Loucy (cell line): ENCODE results near the gene ACBD3.

Experiments used
- H2AFZ ChIP-seq: fragments of 200-600 bp; sonication (generic); 2 replicates; pipeline ENCODE4 v1.6.0; 2016; ENCODE audit warnings: antibody characterized with exemption, mild to moderate bottlenecking, low read length, moderate library complexity
- H3F3A ChIP-seq: fragments of 200-600 bp; 2 replicates; pipeline ENCODE4 v1.6.0; 2016; ENCODE audit warnings: antibody characterized with exemption, low read depth, mild to moderate bottlenecking
- H3K27me3 ChIP-seq: fragments of 200-600 bp; sonication (generic); 2 replicates; pipeline ENCODE4 v1.6.1; 2014; ENCODE audit warnings: low read length, mild to moderate bottlenecking; ENCODE audit not compliant: insufficient read depth, poor library complexity, severe bottlenecking
- H3K36me3 ChIP-seq: fragments of 200-600 bp; sonication (generic); 2 replicates; pipeline ENCODE4 v1.6.1; 2016; ENCODE audit warnings: low read length; ENCODE audit not compliant: insufficient read depth
- H3K4me1 ChIP-seq: fragments of 200-600 bp; sonication (generic); 2 replicates; pipeline ENCODE4 v1.5.1; 2014; ENCODE audit warnings: low read length, mild to moderate bottlenecking; ENCODE audit not compliant: insufficient read depth, poor library complexity, severe bottlenecking
- H3K4me2 ChIP-seq: fragments of 200-600 bp; sonication (generic); 2 replicates; pipeline ENCODE4 v1.6.0; 2014; ENCODE audit warnings: antibody characterized with exemption, low read length, low read depth, mild to moderate bottlenecking; ENCODE audit not compliant: poor library complexity, severe bottlenecking
- H3K4me3 ChIP-seq: fragments of 200-600 bp; sonication (generic); 2 replicates; pipeline ENCODE4 v1.5.1; 2014; ENCODE audit warnings: low read length, mild to moderate bottlenecking, mixed read lengths; ENCODE audit not compliant: poor library complexity, severe bottlenecking
- H3K79me2 ChIP-seq: fragments of 200-600 bp; sonication (generic); 2 replicates; pipeline ENCODE4 v1.6.1; 2014; ENCODE audit warnings: low read length; ENCODE audit not compliant: insufficient read depth
- H3K9ac ChIP-seq: fragments of 200-600 bp; sonication (generic); 2 replicates; pipeline ENCODE4 v1.6.0; 2014; ENCODE audit warnings: mild to moderate bottlenecking, low read depth, low read length, moderate library complexity; ENCODE audit not compliant: poor library complexity, severe bottlenecking
- H3K9me2 ChIP-seq: fragments of 200-600 bp; sonication (generic); replicated peaks from 2 replicates; pipeline ENCODE4 v1.6.1; 2016; ENCODE audit warnings: low read depth, low read length, mixed read lengths
- H3K9me3 ChIP-seq: fragments of 200-600 bp; sonication (generic); 2 replicates; pipeline ENCODE4 v1.6.1; 2014; ENCODE audit warnings: mild to moderate bottlenecking, antibody characterized with exemption, low read length, low read depth; ENCODE audit not compliant: insufficient read depth
- H4K20me1 ChIP-seq: fragments of 200-600 bp; sonication (generic); 2 replicates; pipeline ENCODE4 v1.6.0; 2014; ENCODE audit warnings: antibody characterized with exemption, low read length, mild to moderate bottlenecking; ENCODE audit not compliant: insufficient read depth, poor library complexity, severe bottlenecking
- EZH2phosphoT487 ChIP-seq: fragments of 200-600 bp; IDR thresholded peaks from 2 replicates; pipeline ENCODE4 v1.6.1; 2018; ENCODE audit warnings: antibody characterized with exemption, mild to moderate bottlenecking, moderate library complexity, borderline replicate concordance
- TF ChIP-seq, protein P1 (sequence below): fragments of 200-600 bp; sonication (generic); conservative IDR thresholded peaks from 2 replicates; pipeline ENCODE4 v1.5.1; 2014; ENCODE audit warnings: mild to moderate bottlenecking, antibody characterized with exemption, low read length

The ACBD3 gene

GRCh38 chr1:226148121-226148648 is 38.4 kb downstream of the ACBD3 start:
- Histone ChIP-seq H4K20me1 (no peaks in the 10 kb centered on the region), H3F3A (no peaks in the 10 kb centered on the region), H3K79me2 (no peaks in the 10 kb centered on the region), H3K9ac (no peak overlapping the region), H3K9me3 (no peaks in the 10 kb centered on the region), H3K27me3 (no peaks in the 10 kb centered on the region), H3K4me3 (no peak overlapping the region), H3K36me3 (peaks cover 66% of the 10 kb centered on the region; the same call in 1 of the 2 replicates), H3K9me2 (no peaks in the 10 kb centered on the region), H3K4me1 (no peaks in the 10 kb centered on the region), H3K4me2 (no peak overlapping the region), H2AFZ (no peak overlapping the region)
- no peak for TF ChIP-seq EZH2phosphoT487
- TF ChIP-seq, protein P1, sequence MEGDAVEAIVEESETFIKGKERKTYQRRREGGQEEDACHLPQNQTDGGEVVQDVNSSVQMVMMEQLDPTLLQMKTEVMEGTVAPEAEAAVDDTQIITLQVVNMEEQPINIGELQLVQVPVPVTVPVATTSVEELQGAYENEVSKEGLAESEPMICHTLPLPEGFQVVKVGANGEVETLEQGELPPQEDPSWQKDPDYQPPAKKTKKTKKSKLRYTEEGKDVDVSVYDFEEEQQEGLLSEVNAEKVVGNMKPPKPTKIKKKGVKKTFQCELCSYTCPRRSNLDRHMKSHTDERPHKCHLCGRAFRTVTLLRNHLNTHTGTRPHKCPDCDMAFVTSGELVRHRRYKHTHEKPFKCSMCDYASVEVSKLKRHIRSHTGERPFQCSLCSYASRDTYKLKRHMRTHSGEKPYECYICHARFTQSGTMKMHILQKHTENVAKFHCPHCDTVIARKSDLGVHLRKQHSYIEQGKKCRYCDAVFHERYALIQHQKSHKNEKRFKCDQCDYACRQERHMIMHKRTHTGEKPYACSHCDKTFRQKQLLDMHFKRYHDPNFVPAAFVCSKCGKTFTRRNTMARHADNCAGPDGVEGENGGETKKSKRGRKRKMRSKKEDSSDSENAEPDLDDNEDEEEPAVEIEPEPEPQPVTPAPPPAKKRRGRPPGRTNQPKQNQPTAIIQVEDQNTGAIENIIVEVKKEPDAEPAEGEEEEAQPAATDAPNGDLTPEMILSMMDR = no peak

DNA sequence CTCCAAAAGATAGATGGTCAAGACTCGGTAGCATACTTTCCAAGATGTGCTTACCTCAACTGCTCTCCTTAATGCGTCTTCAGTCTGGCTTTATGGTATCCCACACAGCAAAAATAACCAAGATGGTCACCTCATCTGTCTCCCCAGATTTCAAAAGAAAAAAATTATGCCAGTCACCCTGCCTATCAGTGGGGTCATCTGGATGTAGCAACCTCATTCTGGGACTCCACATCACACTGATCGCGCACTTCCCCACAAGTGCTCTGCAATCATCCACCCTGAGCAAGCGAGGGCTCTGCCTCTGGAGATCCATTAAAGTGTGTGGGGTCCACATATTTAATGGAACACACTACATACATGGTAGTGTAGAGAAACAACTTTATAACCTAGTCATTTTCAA is 42.5 kb downstream of the ACBD3 start:
- H3F3A ChIP-seq = no peaks in the 10 kb centered on the region
- H3K4me1 ChIP-seq = no peaks in the 10 kb centered on the region
- H3K36me3 ChIP-seq = peaks cover 36% of the 10 kb centered on the region; the same call in 1 of the 2 replicates
- no peak overlapping the region for H3K4me2 ChIP-seq
- H3K9me2 ChIP-seq = no peaks in the 10 kb centered on the region
- TF ChIP-seq, protein P1 = no peak
- TF ChIP-seq EZH2phosphoT487 = no peak
- H3K9me3 ChIP-seq = no peaks in the 10 kb centered on the region
- H3K79me2 ChIP-seq = no peaks in the 10 kb centered on the region
- H2AFZ ChIP-seq = no peak overlapping the region
- H3K9ac ChIP-seq = no peak overlapping the region
- H3K4me3 ChIP-seq = no peak overlapping the region
- no peaks in the 10 kb centered on the region for H4K20me1 ChIP-seq
- no peaks in the 10 kb centered on the region for H3K27me3 ChIP-seq

DNA sequence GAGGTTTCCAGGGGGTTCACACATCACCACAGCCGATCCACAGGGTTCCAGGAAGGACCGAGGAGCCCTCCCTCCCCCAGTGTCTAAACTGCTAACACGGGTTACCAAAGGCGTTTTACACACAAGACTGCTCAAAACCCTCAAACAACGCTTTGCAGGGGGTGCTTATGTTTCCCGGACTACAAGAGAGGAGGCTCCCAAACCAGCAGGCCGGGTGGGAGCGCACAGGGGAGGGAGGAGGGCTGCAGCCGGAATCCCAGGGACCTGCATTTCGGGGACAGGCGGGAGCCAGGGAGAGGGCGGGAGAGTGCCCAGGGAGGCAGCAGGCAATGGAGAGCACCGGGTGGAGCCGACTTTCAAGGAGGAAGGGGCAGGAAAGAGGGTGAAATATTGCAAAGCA is 50.8 kb downstream of the ACBD3 start:
- Histone ChIP-seq H2AFZ (no peak overlapping the region), H3K4me2 (no peak overlapping the region), H3K36me3 (no peaks in the 10 kb centered on the region), H3K27me3 (no peaks in the 10 kb centered on the region), H3K79me2 (no peaks in the 10 kb centered on the region), H3K9me2 (no peaks in the 10 kb centered on the region), H4K20me1 (no peaks in the 10 kb centered on the region), H3F3A (no peaks in the 10 kb centered on the region), H3K9ac (no peak overlapping the region), H3K4me1 (no peaks in the 10 kb centered on the region), H3K4me3 (no peak overlapping the region), H3K9me3 (no peaks in the 10 kb centered on the region)
- TF ChIP-seq, protein P1 = no peak
- no peak for TF ChIP-seq EZH2phosphoT487
